GM12865 (cell line): ENCODE data around the gene PID1.

Experiments
- DNase-seq: peaks from one replicate; pipeline ENCODE4 v3.0.0; 2010; ENCODE audit warnings: low read depth
- H3K4me3 ChIP-seq: 2 replicates; pipeline ENCODE4 v1.5.1; 2011; ENCODE audit warnings: mild to moderate bottlenecking, low read depth, low read length, control low read depth
- CTCF ChIP-seq: IDR thresholded peaks from 2 replicates; pipeline ENCODE4 v1.5.1; 2011; ENCODE audit warnings: low read length, control low read depth, low read depth, inconsistent platforms; ENCODE audit not compliant: insufficient read depth; ENCODE audit errors: missing control alignments

PID1 gene

DNA sequence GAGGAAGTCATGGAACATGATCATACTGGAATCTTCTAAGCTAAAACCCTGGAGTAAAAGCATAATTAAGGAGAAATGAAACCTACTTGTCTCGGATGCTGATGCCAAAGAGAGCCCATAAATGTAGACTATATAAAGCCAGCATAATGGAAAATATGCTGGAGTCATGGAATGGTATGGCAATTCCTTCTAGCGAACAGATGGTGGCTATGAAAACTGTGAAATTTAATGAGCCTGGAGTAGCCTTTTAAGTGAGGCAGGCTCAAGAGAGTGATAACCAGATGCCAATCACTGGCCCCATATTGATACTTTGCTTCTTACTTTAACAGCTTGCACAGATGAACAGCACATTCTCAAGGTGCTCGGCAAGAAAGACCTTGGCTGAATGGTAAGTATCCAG lies 206.3 kb downstream of the PID1 start:
- H3K4me3 ChIP-seq: no peak overlapping the region
- no peak for DNase-seq
- no peak for TF ChIP-seq CTCF

DNA sequence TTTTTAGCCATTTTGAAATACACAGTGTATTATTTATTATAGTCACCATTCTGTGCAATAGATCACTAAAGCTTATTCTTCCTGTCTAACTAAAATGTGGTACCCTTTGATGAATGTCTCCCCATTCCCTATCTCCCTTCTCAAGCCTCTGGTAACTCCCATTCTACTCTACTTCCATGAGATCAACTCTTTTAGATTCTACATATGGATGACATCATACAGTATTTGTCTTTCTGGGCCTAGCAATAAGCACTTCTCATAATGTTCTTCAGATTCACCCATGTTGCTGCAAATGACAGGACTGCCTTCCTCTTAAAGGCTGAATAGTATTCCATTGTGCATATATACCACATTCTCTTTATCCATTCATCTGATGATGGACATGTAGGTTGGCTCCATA lies 210.9 kb downstream of the PID1 start:
- no peak overlapping the region for H3K4me3 ChIP-seq
- TF ChIP-seq CTCF: no peak
- no peak for DNase-seq

DNA sequence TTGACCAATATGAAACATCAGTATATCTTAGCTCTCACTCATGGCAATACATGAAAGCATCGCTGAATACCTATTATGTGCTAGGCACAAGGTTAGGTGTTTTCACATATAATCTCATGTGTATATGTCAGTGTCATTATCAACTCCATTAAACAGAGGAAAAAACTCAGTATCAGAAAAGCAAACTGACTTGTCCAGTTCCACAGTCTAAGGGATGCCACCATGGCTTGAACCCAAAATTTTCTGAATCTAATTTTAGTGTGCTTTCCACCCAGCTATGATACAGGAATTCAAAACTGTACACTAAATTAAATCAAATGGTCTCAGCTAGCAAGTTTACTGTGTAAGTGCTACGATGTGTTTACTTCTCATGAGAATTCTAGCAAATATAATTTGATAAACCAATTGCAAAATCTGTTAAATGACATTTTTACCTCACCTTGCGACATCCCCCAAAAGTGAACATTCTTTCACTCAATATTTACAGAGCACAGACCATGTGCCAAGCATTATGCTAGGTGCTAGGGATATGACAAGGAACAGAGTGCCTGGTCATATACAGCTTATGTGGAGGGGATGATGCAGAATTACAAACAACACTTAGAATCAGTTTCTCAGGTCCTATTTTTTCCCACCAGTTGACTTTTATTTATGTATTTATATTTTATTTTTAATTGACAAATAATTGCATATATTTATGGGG lies 211.6 kb downstream of the PID1 start:
- no peak for DNase-seq
- no peak for TF ChIP-seq CTCF
- H3K4me3 ChIP-seq: no peak overlapping the region

- no peak overlapping the region for H3K4me3 ChIP-seq
- no peak for TF ChIP-seq CTCF
- no peak for DNase-seq
These were observed 213.0 kb downstream of the PID1 start for GRCh38 chr2:229057976-229058553.

DNA sequence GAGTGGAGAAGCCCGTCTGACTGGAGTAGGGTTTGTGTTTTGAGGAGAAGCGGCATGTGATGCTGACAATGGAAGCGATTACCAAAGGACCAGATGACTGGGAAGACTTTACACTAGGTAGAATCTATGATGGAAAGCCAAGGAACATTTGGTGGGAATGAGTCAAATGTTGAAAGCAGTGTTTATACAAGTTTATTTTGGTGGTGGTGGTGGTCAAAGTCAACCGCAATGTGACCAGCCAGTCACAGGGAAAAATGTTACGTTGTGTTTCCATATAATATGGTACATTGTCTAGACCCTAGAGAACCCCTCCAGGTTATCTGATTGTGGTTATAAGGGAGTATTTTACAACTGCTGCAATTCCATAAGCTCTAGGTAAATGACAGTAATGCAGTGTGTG lies 216.8 kb downstream of the PID1 start:
- H3K4me3 ChIP-seq: no peak overlapping the region
- no peak for TF ChIP-seq CTCF
- DNase-seq: no peak

DNA sequence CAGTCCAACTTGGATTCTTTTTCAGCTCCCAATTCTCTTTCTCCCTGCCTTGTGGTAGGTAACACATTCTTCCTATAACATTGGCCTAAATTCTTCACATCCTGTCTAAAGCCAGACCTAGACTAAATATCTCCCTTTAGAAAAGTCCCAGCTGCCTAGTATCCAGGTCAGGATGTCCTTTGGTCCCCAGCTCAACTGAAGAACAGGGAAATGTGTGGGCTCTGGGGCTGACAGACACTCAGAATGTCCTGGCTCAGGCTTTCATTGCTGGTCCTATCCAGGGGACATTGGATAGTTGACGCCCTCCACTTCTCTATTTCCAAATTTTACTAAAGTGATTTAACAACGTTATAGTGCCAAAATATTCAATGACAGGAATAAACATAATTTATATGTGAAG lies 219.3 kb downstream of the PID1 start:
- H3K4me3 ChIP-seq: no peak overlapping the region
- no peak for DNase-seq
- no peak for TF ChIP-seq CTCF

DNA sequence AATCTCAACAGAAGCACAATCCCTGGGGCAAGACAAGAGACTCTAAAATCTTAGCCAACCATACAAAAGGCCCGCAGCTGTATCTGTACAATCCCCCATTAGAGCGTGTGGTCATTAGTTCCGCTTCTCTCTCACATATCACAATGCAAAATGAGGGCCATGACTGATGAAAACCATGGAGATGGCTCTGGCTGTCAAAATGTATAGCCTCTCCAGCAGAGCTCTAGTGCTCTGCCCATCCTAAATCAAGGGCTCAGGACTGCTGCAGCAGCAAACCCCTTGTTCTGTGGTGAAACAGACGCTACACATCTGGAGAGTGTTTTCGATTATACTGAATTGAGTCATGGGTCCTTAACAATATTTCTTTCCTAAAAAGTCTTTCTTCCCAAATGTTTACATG lies 221.0 kb downstream of the PID1 start:
- H3K4me3 ChIP-seq: no peak overlapping the region
- TF ChIP-seq CTCF: no peak
- DNase-seq: no peak
